Head of caudate nucleus (tissue), 42 donors: ENCODE measurements around the gene AP5S1.

Experiments
- DNase-seq, 42 donors: peaks; one replicate each; pipeline versions ENCODE4 v3.0.0 to v3.0.0-alpha.2; 2020 to 2021; ENCODE audit warnings: mixed read lengths in 7 of 42
- intact Hi-C: fragments of 100-400 bp; cut with DNase I; formaldehyde crosslinking; loops from one replicate; pipeline ENCODE4 v1.15.0; 2022

The AP5S1 gene, protein sequence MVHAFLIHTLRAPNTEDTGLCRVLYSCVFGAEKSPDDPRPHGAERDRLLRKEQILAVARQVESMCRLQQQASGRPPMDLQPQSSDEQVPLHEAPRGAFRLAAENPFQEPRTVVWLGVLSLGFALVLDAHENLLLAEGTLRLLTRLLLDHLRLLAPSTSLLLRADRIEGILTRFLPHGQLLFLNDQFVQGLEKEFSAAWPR

DNA sequence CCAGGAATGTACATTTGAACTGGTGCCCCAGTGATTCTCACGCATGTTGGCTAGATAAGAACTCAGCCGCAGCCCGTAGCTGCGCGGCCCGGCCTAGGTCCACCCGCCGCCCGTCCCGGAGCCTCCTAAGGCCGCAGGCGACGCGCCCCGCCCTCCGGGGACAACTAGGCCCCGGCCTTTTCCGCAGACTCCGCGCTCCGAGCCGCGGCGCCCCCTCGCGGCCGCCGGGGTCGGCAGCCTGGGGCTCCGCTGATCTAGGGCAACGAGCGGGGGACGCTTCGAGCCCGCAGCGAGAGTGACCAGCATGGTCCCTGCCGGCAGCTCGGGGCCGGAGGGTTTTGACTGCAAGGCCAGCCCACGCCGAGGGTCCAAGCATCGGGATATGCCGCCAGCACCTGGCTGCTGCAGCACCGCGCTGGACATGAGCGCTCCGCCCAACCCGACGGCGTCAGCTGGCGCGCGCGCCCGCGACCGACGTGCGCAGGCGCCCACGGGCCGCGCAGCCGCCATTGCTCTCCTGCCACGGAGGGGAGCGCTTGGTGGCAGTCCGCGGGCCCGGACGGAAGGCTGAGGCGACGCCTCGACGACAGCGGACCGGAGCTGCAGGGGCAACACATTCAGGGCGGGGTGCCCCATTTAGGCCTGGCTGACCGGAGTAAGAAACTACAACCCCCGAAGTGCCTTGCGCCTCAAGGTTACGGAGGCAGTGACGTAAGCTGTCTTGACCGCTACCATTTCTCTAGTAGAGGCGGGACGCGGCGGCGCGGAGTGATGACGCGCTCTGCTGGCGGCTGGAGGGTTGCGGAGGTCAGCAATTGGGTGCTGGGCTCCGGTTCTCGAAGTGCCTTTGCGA is at the start of gene AP5S1:
Gene AP5S1, plus strand, starts transcription at position 500 of the 853 bp plus-strand sequence. CDS start 1,571 bp downstream, outside the sequence.
- peak; percentile 92 to 99 (median 98) for DNase-seq
- intact Hi-C loops = loop anchor here (2.0 kb wide), 2 partner anchors 35 to 51 kb away; no protein-coding TSS in a partner anchor

DNA sequence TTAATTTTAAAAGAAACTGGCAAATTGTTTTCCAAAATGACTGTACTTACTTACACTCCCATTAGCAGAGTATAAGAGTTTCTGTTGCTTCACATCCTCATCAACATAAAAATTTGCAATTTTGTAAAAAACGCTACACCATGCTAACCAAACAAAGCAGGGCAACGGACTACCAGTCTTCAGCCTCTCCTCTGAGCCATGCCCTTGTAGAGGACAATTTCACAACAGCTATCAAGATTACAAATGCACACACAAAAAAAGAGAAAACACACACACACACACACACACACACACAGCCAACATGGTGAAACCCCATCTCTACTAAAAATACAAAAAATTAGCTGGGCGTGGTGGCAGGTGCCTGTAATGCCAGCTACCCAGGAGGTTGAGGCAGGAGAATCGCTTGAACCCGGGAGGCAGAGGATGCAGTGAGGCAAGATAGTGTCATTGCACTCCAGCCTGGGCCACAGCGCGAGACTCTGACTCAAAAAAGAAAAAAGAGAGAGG is 48.7 kb upstream of the AP5S1 start:
- intact Hi-C loops = no loop called here
- no peak for DNase-seq

DNA sequence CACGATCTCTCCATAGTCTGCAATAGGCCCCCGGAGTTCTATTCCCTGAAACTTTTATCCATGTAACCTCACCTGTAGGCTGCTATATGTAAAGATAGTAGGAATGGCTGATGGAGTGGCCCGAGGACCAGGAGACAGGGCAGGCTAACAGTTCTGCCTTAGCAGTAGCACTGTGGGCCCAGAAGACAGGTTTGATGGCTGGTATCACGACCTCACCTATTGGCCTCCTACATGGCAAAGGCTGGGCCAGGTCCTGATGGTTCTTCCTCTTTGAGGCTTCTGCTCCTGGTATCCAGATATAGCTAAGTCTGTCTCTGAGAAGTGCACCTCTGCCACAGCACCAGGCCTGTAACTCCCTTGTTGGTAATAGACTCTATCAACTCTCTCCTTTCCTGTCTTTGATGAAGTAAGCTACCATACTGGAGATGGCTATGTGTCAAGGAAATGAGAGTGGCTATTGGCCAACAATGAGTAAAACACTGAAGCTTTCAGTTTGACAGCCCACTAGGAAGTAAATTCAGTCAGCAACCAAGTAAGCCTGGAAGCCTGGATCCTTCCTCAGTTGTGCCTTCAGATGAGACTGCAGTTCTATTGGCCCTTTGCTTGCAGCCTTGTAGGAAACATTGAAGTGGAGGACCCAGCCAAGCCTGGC is 44.8 kb upstream of the AP5S1 start:
- intact Hi-C loops = no loop called here

DNA sequence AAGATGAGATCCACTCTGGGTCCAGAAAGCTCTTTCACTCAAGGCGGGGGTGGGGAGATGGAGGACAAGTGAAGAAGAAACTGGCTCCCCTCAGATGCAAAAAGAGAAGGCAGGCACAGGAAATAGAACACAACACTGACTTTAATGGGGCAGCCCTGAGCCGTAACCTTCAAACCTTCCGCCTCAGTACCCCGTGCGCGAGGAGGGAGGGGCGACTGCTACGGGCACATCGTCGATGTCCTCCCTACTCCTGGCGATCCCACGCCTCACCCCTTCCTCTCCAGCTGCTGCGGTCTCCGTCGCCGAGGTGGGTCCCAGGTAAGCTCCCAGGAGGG is 43.0 kb upstream of the AP5S1 start:
- DNase-seq = no peak
- intact Hi-C loops = no loop called here

More for the DNA sequence above, 44.8 kb upstream of the AP5S1 start:
- DNase-seq = no peak

DNA sequence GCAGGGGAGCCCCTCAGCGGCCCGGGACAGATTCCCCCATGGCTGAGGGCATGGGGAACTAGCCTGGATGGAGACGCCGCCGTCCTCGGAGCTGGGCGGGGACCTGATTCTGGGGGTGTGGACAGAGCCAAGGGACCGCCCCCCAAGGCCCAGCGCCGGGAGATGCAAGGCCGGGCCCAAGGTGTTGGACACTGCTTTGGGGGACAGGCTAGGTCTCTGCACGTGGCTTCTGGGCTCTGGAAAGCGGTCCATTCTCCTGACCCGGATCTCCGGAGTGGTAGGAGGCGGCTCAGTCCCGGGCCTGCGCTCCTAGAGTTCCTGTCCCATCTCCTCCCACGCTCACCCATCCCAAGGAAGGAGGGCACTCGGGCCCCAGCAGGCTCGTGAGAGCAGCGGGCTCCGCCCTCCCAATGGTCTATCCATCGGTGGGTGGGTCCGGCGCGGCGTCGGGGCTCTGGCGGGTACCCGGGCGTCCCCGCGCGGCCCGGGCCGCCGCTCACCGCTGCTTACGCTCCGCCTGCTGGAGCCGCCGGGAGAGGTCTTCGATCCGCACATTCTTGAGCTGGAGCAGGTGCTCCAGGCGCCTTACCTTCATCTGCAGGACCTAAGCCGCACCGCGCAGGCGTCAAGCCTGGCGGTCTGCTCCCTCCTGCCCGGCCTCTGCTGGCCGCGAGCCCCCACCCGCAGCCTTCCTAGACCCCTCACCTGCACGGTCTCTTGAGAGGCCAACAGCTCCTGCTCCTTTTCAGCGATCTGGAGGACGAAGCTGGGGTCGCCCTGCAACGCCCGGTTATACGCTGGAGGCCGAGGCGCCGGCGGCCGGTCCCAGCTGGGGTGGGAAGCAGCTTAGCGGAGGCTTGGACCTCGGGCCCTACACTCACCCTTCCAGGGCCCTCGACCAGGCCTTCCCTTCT is 42.4 kb upstream of the AP5S1 start:
- peak in 17 of 42 donors; percentile 31 to 70 (median 54) for DNase-seq
- intact Hi-C loops = no loop called here

DNA sequence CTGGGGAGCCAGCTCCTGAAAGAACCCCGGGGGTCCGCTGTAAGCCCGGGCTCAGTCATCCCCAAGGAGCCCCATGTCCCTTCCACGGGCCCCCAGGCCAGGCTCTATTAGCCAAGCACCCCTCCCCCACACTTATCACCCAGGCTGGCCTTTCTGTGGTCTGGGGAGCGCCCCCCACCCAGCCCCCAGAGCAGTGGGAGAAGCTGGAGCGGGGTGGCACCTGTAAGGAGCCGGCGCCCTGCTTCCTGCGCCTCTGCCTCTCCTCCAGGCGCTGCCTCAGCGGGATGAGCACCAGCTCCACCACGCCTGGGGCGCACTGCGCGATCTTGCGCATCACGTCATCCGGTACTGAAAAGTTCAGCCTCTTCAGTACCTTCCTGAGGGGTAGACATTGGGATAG is 41.4 kb upstream of the AP5S1 start:
- intact Hi-C loops = no loop called here
- peak in 37 of 42 donors; percentile 38 to 87 (median 68) for DNase-seq

DNA sequence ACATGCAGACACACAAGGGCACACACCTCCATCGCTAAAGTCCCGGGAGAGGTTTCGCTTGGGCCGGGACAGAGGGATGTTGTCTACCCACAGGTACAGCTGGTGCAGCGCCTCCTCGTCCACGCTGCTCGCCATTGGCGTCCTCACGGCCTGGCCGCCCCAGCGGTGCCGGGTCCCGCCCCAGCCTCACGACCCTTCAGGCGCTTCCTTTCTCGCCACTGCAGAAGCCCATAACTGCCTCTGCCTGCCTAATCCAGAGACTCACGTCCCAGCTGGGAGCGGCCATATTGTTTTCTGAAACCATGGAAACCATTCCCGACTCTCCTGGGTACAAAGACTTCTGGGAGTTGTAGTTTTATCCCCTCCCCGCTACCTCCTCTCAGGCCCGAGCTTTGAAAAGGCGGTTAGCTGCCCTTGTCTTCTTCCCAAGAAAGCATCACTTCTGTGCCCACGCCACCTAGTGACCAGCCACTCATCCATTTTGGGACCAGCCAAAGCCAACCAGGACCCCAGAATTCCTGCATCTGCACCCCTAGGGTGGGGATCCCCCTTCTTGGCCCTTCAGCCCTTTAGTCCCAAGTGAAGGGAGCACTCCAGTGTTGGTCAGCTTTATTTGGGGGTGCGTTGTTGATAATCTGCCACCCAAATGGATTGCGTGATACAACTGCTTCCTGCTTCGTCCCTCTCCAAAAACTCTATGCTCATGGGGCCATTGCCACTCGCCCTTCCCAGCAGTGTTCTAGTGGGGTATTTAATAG is 39.0 kb upstream of the AP5S1 start, which contains the start of gene SPEF1:
Gene SPEF1, minus strand, starts transcription at position 296 of the 758 bp plus-strand sequence. Its CDS starts 161 bp downstream, at position 135.
- DNase-seq = peak; percentile 63 to 95 (median 85)
- intact Hi-C loops = loop anchor here (10.0 kb wide), 1 partner anchor 233 kb away; the partner anchor contains the start of gene RNF24

DNA sequence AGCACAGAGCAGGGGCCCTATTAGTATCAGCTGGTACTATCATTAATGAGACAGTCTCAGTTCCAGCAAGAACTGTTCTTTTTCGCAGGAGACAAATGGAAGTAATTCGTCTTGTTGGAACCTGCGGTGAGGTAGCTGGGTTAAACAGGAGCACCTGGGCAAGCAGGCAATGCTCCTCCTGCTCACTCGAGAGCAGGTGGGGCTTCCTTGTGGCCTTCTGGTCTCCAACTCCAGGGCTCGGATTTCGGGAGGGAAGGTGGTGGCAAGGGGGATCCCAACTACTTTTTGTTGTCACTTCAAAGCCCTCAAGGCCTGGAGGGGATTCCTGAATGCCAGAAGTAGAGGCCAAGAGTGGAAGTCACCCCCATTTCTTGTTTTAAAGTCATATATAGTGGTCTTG is 37.8 kb upstream of the AP5S1 start:
- intact Hi-C loops = loop anchor here (10.0 kb wide), 1 partner anchor 232 kb away; the partner anchor contains the start of gene RNF24
- no peak for DNase-seq

DNA sequence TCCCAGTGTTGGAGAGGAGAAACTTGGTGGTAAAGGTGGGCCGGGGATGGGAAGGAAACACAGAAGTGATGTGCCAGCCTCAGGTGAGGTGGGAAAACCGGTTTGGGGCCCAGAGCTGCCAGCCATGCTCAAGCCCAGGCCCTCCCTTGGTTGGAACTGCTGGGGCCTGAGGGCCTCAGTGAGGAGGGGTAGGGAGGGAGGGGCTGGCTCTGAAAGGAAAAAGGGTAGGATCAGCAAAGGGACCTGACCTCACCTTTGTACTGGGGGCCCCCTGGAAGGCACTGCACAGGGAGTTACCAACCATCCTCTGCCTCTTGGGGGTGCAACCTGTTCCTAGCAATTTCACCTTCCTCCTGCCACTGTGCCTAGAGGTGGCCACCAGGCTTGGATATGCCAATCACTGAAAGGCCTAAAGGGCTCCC is 37.3 kb upstream of the AP5S1 start:
- intact Hi-C loops = loop anchor here (10.0 kb wide), 1 partner anchor 232 kb away; the partner anchor contains the start of gene RNF24
- DNase-seq = no peak

DNA sequence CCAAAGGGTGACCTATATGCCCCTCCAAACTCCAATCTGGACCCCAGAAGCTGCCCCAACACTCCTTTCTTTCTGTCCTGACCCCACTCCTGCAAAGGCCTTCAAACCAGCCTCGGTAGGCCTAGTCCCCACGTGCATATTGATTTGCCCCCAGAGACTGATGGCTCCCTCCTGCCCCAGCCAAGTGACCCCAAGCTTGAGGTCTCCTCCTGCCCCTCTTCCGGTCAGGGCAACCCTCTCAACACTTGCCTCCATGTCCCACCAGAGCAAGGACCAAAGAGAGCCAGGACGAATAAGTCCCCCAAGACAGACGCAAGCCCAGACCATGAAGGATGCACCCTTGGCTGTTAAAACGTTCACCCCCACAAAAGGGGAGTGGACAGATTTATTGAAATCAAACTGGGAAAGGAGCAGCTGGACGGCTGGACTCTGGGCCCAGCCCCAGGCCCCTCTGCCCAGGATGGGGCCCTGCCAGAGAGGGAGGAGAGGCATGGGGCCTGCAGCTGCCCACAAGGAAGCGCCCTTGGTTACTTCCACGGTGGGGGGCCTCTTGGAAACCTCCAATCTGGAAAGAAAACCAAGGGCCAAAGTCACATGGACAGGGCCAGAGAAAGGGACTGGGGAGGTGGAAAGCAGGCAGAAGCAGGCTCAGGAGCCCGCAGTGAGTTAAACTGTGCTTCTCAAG is 36.7 kb upstream of the AP5S1 start:
- peak in 1 of 42 donors; percentile 40 for DNase-seq

DNA sequence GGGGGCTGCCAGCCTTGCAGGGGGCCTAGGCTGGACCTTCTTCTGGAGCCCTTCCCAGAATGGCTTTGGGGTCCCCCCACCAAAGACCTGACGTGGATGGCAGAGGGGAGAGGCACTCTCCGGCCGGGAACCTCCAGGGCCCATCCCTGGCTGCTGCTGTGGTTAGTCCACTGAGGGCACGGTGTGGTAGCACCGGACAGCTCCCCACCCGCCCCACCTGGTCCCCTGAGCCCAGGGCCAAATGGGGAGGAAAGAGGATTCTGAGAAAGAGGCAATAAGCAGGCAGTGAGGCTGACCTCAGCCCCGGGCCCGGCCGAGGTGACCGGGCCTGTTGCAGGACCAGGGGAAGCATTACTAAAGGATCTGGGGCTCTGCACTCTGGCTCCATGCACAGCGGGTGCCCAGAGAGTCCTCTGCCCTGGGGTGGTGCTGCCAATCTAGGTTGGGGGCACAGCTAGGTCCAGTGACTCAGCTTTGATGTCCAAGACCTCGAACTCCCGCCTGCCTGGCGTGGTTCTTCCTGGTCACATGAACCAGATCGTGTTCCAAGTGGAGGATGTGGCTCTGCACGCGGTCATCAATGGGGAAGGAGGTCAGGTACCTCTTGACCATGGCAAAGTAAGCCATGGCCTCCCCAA is 36.0 kb upstream of the AP5S1 start:
- DNase-seq = peak in 1 of 42 donors; percentile 39
- intact Hi-C loops = loop anchor here (2.0 to 10.0 kb wide), 2 partner anchors 36 to 230 kb away; partner anchors contain the start of genes AP5S1 and RNF24

More for the DNA sequence above, 36.7 kb upstream of the AP5S1 start:
- intact Hi-C loops = loop anchor here (2.0 to 10.0 kb wide), 2 partner anchors 37 to 231 kb away; partner anchors contain the start of genes AP5S1 and RNF24

DNA sequence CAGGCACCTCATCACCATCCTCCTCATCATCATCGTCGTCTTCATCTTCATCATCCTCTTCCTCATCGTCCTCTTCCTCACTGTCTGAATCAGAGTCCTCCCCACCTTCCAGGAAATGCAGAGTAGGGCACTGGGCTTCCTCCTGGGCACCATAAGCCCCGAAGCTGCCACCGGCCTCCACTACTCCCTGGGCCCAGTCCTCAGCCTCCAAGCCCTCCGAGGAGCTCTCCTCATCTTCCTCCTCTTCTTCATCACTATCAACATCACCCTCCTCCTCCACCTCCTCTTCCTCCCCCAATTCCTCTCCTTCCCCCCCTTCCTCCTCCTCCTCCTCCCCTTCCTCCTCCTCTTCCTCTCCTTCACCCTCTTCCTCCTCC is 35.5 kb upstream of the AP5S1 start:
- intact Hi-C loops = loop anchor here (2.0 to 10.0 kb wide), 2 partner anchors 36 to 230 kb away; partner anchors contain the start of genes AP5S1 and RNF24
- no peak for DNase-seq

DNA sequence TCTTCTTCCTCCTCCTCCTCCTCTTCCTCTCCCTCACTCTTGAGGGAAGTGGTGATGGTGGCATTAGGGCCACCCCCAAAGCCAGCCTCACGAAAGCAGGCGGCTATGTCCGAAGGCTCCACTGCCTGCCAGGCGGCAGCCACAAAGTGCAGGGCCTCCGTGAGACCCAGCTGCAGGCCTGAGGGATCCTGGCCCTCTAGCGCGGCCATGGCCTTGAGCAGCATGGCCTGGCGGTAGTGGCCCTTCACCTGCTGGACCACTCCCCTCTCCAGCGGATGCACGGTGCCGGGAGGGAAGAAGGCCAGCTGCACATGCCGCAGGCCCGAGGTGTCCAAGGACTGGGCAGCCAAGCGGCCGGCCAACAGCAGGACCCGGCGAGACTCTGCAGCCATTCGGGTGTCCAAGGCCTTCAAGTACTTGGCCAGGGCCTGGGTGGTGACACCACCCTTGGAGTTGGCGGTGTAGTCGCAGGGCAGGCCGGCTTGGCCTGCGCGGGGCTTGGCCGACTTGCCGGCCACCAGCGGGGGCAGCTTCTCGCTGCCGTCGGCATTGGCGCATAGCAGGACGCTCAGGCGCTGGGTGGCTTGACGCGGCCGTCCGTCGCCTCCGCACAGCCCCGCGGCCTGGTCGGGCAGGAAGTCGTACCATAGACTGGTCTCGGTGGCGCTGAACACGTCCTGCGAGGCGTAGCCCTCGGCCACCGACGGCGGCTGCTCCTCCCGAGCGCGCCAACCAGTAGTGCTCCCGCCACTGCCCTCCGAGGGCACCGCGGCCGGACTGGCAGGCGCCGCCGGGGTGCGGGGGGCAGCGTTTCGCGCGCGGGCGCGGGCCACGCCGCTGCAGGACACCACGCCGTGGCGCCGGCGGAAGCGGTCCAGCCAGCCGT is 34.9 kb upstream of the AP5S1 start:
- intact Hi-C loops = loop anchor here (2.0 to 10.0 kb wide), 2 partner anchors 35 to 229 kb away; partner anchors contain the start of genes AP5S1 and RNF24
- DNase-seq = peak in 1 of 42 donors; percentile 42

DNA sequence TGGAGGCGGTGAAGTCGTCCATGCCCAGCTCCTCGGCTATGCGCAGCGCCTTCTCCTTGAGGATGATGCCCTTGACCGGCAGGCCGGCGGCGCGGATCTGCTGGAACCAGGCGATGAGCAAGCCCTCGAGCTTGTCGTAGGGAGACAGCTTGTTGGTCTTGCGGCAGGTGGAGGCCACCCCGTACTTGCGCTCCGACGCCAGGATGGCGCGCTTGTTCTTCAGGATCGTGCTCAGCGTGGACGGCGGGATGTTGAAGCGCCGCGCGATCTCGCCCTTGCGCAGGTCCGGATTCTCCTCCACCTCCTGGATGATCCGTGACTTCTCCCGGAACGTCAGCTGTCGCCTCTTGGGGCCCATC is 34.2 kb upstream of the AP5S1 start:
- DNase-seq = peak in 31 of 42 donors; percentile 21 to 75 (median 55)
- intact Hi-C loops = loop anchor here (10.0 kb wide), 1 partner anchor 229 kb away; the partner anchor contains the start of gene RNF24
